Myocyte (in vitro differentiated cells): ENCODE data around the gene EPB41L4B. TPM values are rescaled to one million over a fixed set of nuclear protein-coding genes. Genes with fewer than 3 reads are reported as not detected.

Source experiments
- DNase-seq: peaks from one replicate; pipeline ENCODE4 v3.0.0-alpha.2; 2012; ENCODE audit warnings: low read depth
- total RNA-seq: library from RNA; depleted of rRNA; stranded (reverse); fragments of >200 nt; gene quantifications from 2 replicates; pipeline ENCODE4 v1.2.3, GENCODE V29; 2014

EPB41L4B gene
- total RNA-seq, 1 donor from 2014 or later: 0.70 TPM

GRCh38 chr9:109166771-109167601 lies 153.9 kb downstream of the EPB41L4B start, which contains the start of gene FRRS1L:
FRRS1L (minus strand) TSS chr9:109167249; CDS start chr9:109167138, 111 bp downstream.
- no peak for DNase-seq

- no peak for DNase-seq
Measured at GRCh38 chr9:109166171-109166770, 154.6 kb downstream of the EPB41L4B start.

- no peak for DNase-seq
Measured at GRCh38 chr9:109164042-109164441, 156.8 kb downstream of the EPB41L4B start.

- DNase-seq: no peak
Measured at GRCh38 chr9:109163194-109163593, 157.7 kb downstream of the EPB41L4B start.

GRCh38 chr9:109162677-109163076 lies 158.2 kb downstream of the EPB41L4B start:
- no peak for DNase-seq

GRCh38 chr9:109161471-109161870 lies 159.4 kb downstream of the EPB41L4B start:
- DNase-seq: no peak

GRCh38 chr9:109159583-109159982 lies 161.3 kb downstream of the EPB41L4B start:
- DNase-seq: no peak

- DNase-seq: no peak
Measured at GRCh38 chr9:109158651-109159050, 162.2 kb downstream of the EPB41L4B start.

DNA sequence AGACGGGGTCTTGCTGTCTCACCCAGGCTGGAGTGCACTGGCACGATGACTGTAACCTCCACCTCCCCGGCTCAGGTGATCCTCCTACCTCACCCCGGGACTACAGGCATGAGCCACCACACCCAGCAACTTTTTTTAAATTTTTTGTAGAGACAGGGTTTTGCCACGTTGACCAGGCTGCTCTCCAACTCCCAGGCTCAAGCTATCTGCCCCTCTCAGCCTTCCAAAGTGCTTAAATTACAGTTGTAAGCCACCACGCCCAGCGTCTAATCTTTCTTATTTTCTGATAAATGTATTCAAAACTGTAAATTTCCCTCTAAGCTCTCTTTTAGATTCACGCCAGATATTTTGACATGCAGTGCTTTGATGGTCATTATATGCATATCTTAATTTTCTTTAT lies 164.2 kb downstream of the EPB41L4B start:
- DNase-seq: no peak

- DNase-seq: no peak
Measured at GRCh38 chr9:109150925-109151545, 169.8 kb downstream of the EPB41L4B start.

DNA sequence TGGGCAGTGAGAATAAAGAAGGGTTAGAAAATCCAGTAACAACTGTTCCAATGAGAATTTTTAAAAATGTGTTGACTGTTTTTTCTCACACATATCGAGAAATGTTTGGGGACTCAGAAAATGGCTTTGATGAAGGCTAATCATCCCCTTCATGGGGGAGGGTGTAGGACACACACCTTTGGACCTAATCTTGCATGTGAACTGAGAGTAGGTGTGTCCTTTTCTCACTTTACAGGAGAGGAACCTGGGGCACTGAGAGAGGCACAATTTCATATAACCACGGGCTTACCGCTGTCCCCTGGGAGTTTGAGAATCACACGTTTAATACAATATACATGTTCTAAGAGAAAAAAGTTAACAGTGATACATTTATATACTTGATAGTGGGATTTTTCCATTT lies 171.1 kb downstream of the EPB41L4B start:
- DNase-seq: no peak

GRCh38 chr9:109149089-109149488 lies 171.8 kb downstream of the EPB41L4B start:
- DNase-seq: no peak

DNA sequence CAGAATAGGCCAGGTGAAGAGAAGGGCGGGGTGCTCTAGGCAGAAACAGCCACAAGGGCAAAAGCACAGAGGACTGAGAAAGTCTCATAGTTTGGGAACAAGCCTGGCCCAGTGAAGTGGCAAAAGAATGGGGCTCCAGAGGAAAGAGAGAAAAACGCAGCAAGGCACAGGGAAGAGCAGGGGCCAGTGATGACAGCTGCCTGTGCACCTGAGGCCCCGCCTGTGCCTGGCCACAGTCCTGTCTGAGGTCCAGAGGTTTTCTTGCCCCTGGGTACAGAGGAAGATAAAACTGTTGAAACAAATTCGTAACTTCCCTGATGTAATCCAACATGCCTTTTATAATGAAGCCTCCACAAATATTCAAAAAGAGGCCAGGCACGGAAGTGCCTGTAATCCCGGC lies 175.8 kb downstream of the EPB41L4B start:
- DNase-seq: no peak

DNA sequence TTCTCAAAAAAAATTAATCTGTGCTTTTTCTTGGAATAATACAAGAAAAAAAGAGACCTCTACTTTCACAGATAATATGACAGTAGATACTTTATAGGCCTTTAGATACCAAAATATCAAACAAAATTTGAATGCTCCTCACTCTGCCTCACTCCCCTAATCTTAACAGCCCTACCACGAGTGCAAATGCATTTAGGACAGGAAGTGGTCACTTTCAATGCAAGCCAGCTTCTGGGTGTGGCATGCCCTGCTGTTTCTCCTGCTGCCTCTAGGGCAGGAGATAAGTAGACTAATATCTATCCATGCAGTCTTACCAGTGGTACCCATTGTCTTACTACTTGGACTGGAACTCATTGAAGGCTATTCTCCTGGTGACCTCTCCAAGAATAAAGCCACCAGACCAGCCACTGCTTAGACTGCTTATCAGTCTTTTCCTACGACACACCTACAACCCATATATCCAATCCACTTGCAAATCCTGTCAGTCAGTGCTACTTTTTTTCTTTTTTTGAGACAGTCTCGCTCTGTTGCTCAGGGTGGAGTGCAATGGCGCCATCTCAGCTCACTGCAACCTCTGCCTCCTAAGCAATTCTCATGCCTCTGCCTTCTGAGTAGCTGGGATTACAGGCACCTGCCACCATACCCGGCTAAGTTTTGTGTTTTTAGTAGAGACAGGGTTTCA lies 176.8 kb downstream of the EPB41L4B start:
- peak; percentile 23 for DNase-seq

GRCh38 chr9:109141375-109141774 lies 179.5 kb downstream of the EPB41L4B start:
- no peak for DNase-seq

GRCh38 chr9:109139851-109140250 lies 181.0 kb downstream of the EPB41L4B start:
- no peak for DNase-seq

- no peak for DNase-seq
Measured at GRCh38 chr9:109138421-109138820, 182.4 kb downstream of the EPB41L4B start.

DNA sequence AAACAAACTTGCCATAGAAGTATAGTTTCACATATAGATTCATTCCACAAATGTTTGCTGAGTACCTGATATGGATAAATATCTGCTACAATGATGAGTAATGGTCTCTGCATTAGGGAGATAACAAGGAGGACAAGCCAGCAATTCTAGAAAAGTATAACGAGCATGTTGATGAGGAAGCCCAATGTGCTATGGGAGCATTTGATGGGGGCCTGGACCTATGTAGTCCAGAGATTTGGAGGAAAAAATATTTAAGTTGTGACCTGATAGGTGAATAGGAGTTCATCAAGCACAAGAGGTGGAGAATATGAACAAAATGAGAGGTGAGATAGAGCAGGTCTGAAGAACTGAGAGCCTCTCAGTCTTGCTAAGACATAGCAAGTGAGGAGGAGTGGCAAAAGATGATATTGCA lies 186.7 kb downstream of the EPB41L4B start:
- DNase-seq: no peak

DNA sequence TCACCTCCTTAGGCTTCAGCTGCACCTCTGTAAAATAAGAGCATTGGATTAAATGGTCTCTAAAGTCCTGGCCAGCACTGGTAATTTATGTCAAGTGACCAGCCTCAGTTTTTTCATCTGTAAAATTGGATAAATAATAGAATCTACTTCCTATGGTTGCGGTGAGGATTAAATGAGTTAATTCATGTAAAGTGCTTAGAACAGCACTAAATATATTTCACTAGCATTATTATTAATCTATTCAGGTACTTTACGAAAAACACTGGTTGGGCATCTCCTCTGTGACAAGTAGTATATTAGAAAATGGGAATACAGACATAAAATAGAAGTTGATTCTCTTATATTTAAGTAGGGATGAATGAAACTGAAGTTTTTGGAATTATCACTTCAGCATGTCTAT lies 187.3 kb downstream of the EPB41L4B start:
- DNase-seq: no peak

DNA sequence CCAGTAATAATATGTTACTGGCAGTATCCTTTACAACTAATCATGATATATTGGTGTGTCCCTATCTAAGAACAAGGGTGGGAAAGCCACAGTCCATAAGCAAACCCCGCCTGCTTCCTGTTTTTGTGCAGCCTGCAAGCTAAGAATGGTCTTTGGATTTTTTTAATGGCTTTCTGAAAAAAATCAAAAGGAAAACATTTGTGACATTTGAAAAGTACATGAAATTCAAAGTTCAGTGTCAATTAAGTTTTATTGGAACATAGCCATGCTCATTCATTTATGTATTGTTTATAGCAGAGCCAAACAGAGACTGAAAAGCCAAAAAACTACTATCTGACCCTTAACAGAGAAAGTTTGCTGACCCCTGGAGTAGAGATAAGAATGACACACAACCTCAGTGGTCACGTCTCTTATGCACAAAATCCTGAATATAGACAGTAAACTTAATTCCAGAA lies 188.3 kb downstream of the EPB41L4B start:
- no peak for DNase-seq

- DNase-seq: no peak
Measured at GRCh38 chr9:109129470-109130197, 191.2 kb downstream of the EPB41L4B start.
